Gastroesophageal sphincter (tissue), 4 donors: ENCODE results near the gene CANX. TPM values are rescaled to one million over a fixed set of nuclear protein-coding genes. Genes with fewer than 3 reads are reported as not detected.
"Not testable (repeated sequence)": the region's sequence is repeated elsewhere in the genome, so short reads cannot be mapped to it uniquely, and the experiment has no call there.

ENCODE experiments used
- ATAC-seq: fragments of 150-250 bp; one replicate; pipeline ENCODE4 v1.9.1; 2016; ENCODE audit warnings: mild to moderate bottlenecking, moderate library complexity
- H3K27ac ChIP-seq, 4 donors: fragments of 200-600 bp; sonication (generic) in 3 of 4; 1 replicate in 3 of 4; 2 replicates in 1 of 4; pipeline ENCODE4 v1.5.1; 2016 to 2019
- H3K27me3 ChIP-seq: fragments of 200-600 bp; sonication (generic); one replicate; pipeline ENCODE4 v1.5.1; 2019
- H3K36me3 ChIP-seq, 2 donors: fragments of 200-600 bp; sonication (generic); one replicate each; pipeline ENCODE4 v1.5.1; 2019; ENCODE audit warnings: control low read depth in 1 of 2
- H3K4me1 ChIP-seq, 3 donors: fragments of 200-600 bp; sonication (generic); 1 replicate in 2 of 3; 2 replicates in 1 of 3; pipeline ENCODE4 v1.5.1; 2016 to 2019; ENCODE audit warnings: control low read depth in 2 of 3
- H3K4me3 ChIP-seq, 2 donors: fragments of 200-600 bp; sonication (generic); one replicate each; pipeline ENCODE4 v1.5.1; 2019; ENCODE audit warnings: mild to moderate bottlenecking in 1 of 2, moderate library complexity in 1 of 2
- H3K9me3 ChIP-seq, 3 donors: fragments of 200-600 bp; sonication (generic); one replicate each; pipeline ENCODE4 v1.5.1; 2017 to 2019; ENCODE audit warnings: control low read depth in 2 of 3
- EP300 ChIP-seq: sonication (generic); formaldehyde crosslinking; IDR thresholded peaks from one replicate; pipeline ENCODE4 v1.6.1; 2017; ENCODE audit warnings: antibody characterized with exemption, mild to moderate bottlenecking
- POLR2A ChIP-seq, 2 donors: fragments of 450-650 bp; IDR thresholded peaks; one replicate each; pipeline ENCODE4 v1.6.1; 2017; ENCODE audit warnings: antibody characterized with exemption in 2 of 2, mild to moderate bottlenecking in 2 of 2, moderate library complexity in 1 of 2
- POLR2AphosphoS5 ChIP-seq: sonication (generic); formaldehyde crosslinking; IDR thresholded peaks from one replicate; pipeline ENCODE4 v1.6.1; 2017; ENCODE audit warnings: antibody characterized with exemption
- WGBS, 2 donors: methylation state at CpG; one replicate each; pipeline ENCODE4 v1.1.5; 2018; ENCODE audit warnings: low coverage in 1 of 2; 5-methylcytosine and 5-hydroxymethylcytosine counted together
- total RNA-seq, 4 donors: library from RNA; depleted of rRNA; stranded (reverse); fragments of >200 nt; gene quantifications; one replicate each; pipeline ENCODE4 v1.1.0, GENCODE V29; 2016
- TF ChIP-seq, protein P1 (sequence below), 4 experiments: fragments of 200-600 bp in 2 of 4; fragments of 450-650 bp in 2 of 4; sonication (generic) in 1 of 4; IDR thresholded peaks; one replicate each; pipeline ENCODE4 v1.5.1; 2017 to 2019; ENCODE audit warnings: antibody characterized with exemption in 4 of 4, mild to moderate bottlenecking in 2 of 4, moderate library complexity in 2 of 4

CANX gene, protein sequence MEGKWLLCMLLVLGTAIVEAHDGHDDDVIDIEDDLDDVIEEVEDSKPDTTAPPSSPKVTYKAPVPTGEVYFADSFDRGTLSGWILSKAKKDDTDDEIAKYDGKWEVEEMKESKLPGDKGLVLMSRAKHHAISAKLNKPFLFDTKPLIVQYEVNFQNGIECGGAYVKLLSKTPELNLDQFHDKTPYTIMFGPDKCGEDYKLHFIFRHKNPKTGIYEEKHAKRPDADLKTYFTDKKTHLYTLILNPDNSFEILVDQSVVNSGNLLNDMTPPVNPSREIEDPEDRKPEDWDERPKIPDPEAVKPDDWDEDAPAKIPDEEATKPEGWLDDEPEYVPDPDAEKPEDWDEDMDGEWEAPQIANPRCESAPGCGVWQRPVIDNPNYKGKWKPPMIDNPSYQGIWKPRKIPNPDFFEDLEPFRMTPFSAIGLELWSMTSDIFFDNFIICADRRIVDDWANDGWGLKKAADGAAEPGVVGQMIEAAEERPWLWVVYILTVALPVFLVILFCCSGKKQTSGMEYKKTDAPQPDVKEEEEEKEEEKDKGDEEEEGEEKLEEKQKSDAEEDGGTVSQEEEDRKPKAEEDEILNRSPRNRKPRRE
- total RNA-seq: 100 to 1,000 TPM; 281 to 400 (median 342) TPM

GRCh38 chr5:179698935-179699615 is at the start of gene CANX:
Gene CANX, plus strand, starts transcription at chr5:179698967. Its CDS starts 6,715 bp downstream, at chr5:179705682.
- WGBS, 2 donors: 2 to 4% methylated on average over 4 to 7 of the region's 58 CpGs
- Histone ChIP-seq H3K36me3 (peaks cover 0 to 9% of the 10 kb centered on the region in 2 donors), H3K4me1 (peaks cover 0 to 61% (median 15%) of the 10 kb centered on the region in 3 donors), H3K27me3 (no peaks in the 10 kb centered on the region), H3K27ac (peak within 1 kb of the TSS; percentile 95 to 97 (median 96)), H3K9me3 (no peaks in the 10 kb centered on the region), H3K4me3 (peak within 1 kb of the TSS; percentile 84 to 97)
- peak; percentile 19 for ATAC-seq
- TF ChIP-seq EP300: no peak
- peak; percentile 84 to 88 for TF ChIP-seq POLR2A (IDR thresholded peaks at IDR 0.05)
- TF ChIP-seq, protein P1, sequence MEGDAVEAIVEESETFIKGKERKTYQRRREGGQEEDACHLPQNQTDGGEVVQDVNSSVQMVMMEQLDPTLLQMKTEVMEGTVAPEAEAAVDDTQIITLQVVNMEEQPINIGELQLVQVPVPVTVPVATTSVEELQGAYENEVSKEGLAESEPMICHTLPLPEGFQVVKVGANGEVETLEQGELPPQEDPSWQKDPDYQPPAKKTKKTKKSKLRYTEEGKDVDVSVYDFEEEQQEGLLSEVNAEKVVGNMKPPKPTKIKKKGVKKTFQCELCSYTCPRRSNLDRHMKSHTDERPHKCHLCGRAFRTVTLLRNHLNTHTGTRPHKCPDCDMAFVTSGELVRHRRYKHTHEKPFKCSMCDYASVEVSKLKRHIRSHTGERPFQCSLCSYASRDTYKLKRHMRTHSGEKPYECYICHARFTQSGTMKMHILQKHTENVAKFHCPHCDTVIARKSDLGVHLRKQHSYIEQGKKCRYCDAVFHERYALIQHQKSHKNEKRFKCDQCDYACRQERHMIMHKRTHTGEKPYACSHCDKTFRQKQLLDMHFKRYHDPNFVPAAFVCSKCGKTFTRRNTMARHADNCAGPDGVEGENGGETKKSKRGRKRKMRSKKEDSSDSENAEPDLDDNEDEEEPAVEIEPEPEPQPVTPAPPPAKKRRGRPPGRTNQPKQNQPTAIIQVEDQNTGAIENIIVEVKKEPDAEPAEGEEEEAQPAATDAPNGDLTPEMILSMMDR (IDR thresholded peaks at IDR 0.05): no peak
- TF ChIP-seq POLR2AphosphoS5: peak; percentile 96

DNA sequence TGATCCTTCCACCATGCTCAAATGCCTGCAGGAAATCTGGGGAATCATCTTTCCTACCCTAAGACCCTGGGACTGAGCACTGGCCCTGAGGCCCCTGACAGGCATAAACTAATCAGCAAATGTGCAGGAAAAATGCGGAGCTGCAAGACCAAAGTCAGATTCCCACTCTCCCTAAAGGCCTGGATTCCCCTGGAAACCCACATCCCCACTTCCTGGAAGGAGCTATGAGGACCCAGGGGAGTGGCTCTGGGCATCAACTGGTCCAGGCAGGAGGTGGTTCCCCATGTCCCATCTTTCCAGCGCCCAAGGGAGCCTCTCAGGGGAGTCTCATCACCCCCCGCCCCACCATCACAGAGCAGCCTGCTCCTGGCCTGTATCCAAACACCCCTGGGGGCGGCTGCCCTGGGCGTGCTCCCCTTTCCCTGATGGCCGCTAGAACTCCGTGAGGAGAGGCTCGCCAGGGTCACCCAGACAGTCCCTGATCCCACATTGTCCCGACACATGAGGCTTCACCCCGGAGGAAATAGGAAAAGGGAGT is 49.5 kb upstream of the CANX start:
- not testable (repeated sequence) for H3K27me3 ChIP-seq, H3K9me3 ChIP-seq, H3K27ac ChIP-seq, H3K4me3 ChIP-seq, H3K4me1 ChIP-seq, ATAC-seq, H3K36me3 ChIP-seq
- WGBS, 2 donors: 63% methylated on average over 3 of the region's 10 CpGs; no CpG with 5 or more reads in 1 of the 2 donors

DNA sequence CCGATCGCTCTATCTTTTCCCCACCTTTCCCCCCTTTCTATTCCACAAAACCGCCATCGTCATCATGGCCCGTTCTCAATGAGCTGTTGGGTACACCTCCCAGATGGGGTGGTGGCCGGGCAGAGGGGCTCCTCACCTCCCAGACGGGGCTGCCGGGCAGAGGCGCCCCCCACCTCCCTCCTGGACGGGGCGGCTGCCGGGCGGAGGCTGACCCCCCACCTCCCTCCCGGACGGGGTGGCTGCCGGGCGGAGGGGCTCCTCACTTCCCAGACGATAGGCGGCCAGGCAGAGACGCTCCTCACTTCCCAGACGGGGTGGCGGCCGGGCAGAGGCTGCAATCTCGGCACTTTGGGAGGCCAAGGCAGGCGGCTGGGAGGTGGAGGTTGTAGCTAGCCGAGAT is 48.5 kb upstream of the CANX start:
- not testable (repeated sequence) for H3K27ac ChIP-seq, H3K9me3 ChIP-seq, ATAC-seq, H3K4me3 ChIP-seq, H3K36me3 ChIP-seq, H3K4me1 ChIP-seq, H3K27me3 ChIP-seq
- WGBS, 2 donors: 80 to 85% methylated on average over 1 to 2 of the region's 26 CpGs

- not testable (repeated sequence) for H3K9me3 ChIP-seq, H3K4me3 ChIP-seq, ATAC-seq, H3K4me1 ChIP-seq, H3K36me3 ChIP-seq, H3K27ac ChIP-seq, H3K27me3 ChIP-seq
- 76 to 86% methylated on average over 2 of the region's 2 CpGs for WGBS, 2 donors
These were observed 45.6 kb upstream of the CANX start for GRCh38 chr5:179653135-179653534.

GRCh38 chr5:179657302-179658178 is 41.2 kb upstream of the CANX start:
- H3K4me1 ChIP-seq: peaks cover 0 to 10% (median 4%) of the 10 kb centered on the region in 3 donors
- not testable (repeated sequence) for H3K27me3 ChIP-seq, H3K4me3 ChIP-seq, H3K9me3 ChIP-seq, H3K36me3 ChIP-seq
- no CpG with 5 or more reads among the region's 50 CpGs for WGBS, 2 donors
- ATAC-seq: peak; percentile 92
- H3K27ac ChIP-seq: peak overlapping the region in 1 of 4 donors; percentile 66

DNA sequence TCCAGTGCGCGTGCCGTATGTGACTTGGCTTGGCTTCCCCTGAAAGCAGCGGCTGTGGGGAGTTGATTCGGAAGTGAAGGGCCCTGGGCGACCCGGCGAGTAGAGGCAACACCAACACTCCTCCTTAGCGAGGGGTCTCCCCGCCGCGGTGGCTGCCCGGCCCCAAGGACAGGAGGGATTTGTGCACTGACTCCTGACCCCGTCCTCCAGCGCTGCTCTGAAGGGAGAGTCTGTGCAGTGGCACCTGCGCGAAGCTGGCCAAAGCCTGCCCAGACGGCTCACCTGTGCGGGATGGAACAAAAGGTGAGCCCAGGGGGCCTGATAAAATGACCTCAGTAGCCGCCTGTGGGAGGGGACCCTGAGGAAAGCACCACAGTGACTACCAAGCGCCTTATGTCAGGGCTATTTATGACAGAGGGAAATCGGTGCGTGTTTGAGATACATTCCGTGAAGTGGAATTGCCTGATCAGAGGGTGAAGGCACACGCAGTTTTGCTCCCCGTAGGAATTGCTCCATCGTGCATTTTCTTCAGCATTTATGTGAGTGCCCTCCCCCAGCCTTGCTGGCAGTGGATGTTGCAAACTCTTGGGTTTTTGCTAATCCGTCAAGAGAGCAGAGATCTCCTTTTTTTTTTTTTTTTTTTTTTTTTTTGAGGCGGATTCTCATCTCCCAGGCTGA is 40.4 kb upstream of the CANX start:
- peak overlapping the region in 3 of 4 donors; percentile 74 to 76 (median 74) for H3K27ac ChIP-seq
- ATAC-seq: peak; percentile 16
- whole genome bisulfite sequencing, 2 donors: 0 to 1% methylated on average over 1 to 9 of the region's 29 CpGs
- not testable (repeated sequence) for H3K9me3 ChIP-seq, H3K27me3 ChIP-seq, H3K36me3 ChIP-seq
- peak overlapping the region; percentile 54 to 76 for H3K4me3 ChIP-seq
- peaks cover 0 to 10% (median 4%) of the 10 kb centered on the region in 3 donors for H3K4me1 ChIP-seq
- TF ChIP-seq, protein P1 (IDR thresholded peaks at IDR 0.05): peak in 1 of 4 experiments; percentile 5

- whole genome bisulfite sequencing, 2 donors: 85 to 100% methylated on average over 2 to 3 of the region's 6 CpGs
These were observed 37.1 kb upstream of the CANX start for GRCh38 chr5:179661647-179662046.

More at GRCh38 chr5:179661647-179662046, 37.1 kb upstream of the CANX start:
- H3K27me3 ChIP-seq, H3K9me3 ChIP-seq, H3K27ac ChIP-seq, H3K4me3 ChIP-seq, ATAC-seq: not testable (repeated sequence)
- peaks cover 0 to 10% (median 4%) of the 10 kb centered on the region in 3 donors for H3K4me1 ChIP-seq
- peaks cover 0 to 32% of the 10 kb centered on the region in 2 donors for H3K36me3 ChIP-seq
